ENCODE data around the gene OPRD1.
"Not testable (repeated sequence)": the region's sequence is repeated elsewhere in the genome, so short reads cannot be mapped to it uniquely, and the experiment has no call there.

The OPRD1 gene

GRCh38 chr1:28803051-28803450, 8.9 kb upstream of the OPRD1 start:
- DNase-seq, result no peak

- DNase-seq, result no peak
Measured at GRCh38 chr1:28803662-28804061, 8.3 kb upstream of the OPRD1 start.

DNA sequence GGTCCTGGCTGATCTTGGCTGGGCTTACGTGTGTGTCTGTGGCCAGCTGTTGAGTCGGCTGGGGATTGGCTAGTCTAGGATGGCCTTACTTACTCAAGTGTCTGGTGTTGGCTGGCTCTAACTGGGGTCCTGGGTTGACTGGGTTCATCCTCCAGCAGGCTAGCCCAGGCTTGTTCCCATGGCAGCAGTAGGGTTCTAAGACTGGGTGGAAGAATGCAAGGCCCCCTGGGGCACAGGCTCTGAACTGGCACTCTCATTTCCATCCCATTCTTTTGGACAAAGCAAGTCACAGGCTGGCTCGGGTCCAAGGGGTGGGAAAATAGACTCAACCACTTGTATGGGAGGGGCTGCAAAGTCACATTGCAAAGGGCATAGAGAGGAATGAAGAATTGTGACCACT, 7.9 kb upstream of the OPRD1 start:
- no peak for DNase-seq

DNA sequence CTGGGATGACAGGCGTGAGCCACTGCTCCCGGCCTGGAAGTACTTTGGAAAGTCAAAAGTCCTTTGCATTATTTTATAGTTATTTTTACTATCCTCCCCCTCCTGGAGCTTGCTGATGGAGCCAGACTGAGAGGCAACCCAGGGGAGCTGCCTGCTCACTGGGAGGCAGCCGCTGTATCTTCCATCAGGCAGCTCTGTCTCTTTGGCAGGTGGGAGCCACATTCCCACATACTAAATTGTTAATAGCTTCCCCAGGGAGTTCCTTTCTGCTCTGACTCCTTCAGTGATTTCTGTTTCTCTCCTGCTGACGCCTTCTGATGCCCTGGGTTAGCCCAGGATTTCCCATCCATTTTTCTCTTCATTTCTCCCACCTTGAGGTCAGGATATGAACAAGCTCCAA, 4.9 kb upstream of the OPRD1 start:
- DNase-seq, result no peak

DNA sequence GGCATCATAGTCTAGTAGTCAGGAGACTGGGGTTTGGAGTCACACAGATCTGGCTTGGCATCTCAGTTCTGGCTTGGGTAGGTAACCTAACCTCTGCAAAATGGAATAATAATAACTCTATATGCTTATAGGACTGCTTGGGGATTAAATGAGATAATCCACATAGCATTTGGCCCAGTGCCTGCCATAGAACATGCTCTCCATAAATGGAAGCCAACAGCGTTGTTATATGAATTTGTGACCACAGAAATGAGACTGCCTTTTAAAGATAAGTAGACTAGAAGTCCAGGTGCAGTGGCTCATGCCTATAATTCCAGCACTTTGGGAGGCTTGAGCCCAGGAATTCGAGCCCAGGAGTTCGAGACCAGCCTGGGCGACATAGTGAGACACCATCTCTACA, 4.0 kb upstream of the OPRD1 start:
- no peak for DNase-seq

DNA sequence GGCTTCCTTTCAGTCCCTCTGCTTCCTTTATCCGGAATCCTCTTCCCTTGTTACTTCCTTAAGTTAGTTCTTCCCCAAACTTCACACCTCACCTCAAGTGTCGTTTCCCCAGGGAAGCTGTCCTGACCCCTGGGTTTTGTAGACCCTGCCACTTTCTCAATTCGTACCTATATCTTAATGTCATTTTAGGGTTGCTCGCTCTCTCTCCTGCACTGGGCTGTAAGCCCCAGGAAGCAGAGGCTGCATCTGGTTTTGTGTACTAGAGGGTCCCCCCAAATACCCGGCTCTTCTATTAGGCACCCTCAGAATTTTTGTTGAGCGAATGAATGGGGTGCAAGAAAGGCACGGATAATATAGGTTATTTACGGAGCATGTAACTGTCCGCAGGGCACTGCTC, 603 bp upstream of the OPRD1 start:
- no peak for DNase-seq

GRCh38 chr1:28812669-28813468, 899 bp downstream of the OPRD1 start:
- no peak for DNase-seq

DNA sequence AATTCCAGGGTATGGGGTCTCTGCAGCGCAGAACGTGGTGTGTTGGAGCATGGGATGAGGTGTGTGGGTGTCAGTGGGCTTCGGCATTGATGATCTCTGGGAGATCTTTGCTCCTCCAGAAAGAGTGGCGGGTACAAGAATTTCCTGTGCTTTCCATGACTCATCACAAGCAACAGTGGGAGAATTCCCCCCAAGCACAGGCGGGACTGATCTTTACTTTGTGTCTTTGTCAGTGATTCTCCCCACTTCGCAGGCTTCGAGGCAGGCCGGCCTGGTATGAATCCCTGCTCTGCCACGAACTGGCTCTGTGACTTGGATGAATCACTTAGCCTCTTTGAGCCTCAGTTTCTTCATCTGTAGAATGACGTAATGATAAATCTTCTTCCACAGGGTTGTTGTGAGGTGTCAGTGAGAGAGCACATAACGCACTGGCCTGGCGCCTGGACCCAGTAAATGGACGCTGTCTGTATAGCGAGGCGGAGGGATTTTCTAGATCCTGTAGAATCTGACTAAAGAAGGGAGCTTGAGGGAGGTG, 2.0 kb downstream of the OPRD1 start:
- DNase-seq, result no peak

DNA sequence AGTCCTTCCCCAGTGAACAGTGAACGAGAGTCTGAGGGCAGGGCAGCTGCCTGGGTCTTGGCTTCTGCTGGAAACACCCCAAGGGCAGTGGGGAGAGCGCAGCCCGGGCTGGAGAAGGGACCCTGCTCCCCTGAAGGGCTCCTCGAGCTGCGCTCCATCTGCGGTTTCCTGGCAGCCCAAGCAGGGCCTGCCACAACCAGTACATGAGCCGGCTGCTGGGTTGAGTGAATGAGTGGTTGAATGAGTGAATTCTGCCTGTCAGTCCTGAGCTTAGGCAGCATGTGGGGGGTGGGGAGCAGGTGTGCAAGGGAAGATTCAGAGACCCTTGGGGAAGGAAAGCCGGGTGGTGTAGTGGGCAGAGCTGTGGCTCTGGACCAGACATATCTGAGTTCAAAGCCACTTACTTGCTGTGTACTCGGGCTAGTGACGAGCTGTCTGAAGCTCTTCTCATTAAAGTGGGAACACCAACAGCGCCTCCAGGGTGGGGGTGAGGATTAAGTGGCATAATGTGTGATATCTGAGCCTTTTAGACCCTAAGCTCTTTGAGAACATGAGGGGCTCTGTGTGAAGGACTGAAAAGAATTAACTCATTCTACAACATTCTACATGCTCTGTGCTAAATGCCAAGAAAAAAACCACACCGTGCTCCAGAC, 3.7 kb downstream of the OPRD1 start:
- DNase-seq, result no peak

- no peak for DNase-seq
Measured at GRCh38 chr1:28817133-28817532, 5.2 kb downstream of the OPRD1 start.

- no peak for DNase-seq
Measured at GRCh38 chr1:28819020-28819419, 7.0 kb downstream of the OPRD1 start.

GRCh38 chr1:28822799-28823198, 10.8 kb downstream of the OPRD1 start:
- no peak for DNase-seq

DNA sequence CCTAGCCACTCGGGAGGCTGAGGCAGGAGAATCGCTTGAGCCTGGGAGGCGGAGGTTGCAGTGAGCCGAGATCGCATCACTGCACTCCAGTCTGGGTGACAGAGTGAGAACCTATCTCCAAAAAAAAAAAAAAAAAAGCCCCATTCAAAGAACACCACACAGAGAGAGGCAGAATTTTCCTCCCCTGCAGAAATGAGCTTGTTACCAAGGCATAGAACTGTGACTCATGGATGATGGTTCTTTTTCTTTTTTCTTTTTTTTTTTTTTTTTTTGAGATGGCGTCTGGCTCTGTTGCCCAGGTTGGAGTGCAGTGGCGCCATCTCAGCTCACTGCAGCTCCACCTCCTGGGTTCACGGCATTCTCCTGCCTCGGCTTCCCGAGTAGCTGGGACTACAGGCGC, 12.1 kb downstream of the OPRD1 start:
- not testable (repeated sequence) for DNase-seq

- not testable (repeated sequence) for DNase-seq
Measured at GRCh38 chr1:28828227-28828858, 16.4 kb downstream of the OPRD1 start.

- no peak for DNase-seq
Measured at GRCh38 chr1:28830814-28831213, 18.8 kb downstream of the OPRD1 start.

GRCh38 chr1:28832966-28833365, 21.0 kb downstream of the OPRD1 start:
- no peak for DNase-seq

GRCh38 chr1:28833381-28833780, 21.4 kb downstream of the OPRD1 start:
- DNase-seq, result no peak

DNA sequence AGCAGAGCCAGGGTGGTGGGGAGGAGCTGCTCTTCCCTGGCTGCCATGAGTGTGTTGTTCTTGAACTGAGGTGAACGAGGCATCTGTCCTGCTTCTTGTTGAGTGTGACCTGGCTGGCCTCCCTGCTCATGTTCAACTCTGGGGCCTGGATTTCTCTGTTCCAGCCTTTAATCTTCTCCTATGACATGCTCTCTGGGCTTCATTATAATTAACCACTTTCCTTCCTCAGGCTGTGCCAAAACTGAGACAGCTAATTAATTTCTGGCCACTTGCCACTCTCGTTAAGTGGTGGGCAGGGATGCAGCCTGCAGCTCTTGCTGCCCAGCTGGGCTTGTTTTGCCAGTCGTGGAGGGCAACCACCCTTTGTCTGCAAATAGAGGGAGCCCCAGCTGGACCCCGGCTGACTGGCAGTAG, 23.3 kb downstream of the OPRD1 start:
- no peak for DNase-seq

DNA sequence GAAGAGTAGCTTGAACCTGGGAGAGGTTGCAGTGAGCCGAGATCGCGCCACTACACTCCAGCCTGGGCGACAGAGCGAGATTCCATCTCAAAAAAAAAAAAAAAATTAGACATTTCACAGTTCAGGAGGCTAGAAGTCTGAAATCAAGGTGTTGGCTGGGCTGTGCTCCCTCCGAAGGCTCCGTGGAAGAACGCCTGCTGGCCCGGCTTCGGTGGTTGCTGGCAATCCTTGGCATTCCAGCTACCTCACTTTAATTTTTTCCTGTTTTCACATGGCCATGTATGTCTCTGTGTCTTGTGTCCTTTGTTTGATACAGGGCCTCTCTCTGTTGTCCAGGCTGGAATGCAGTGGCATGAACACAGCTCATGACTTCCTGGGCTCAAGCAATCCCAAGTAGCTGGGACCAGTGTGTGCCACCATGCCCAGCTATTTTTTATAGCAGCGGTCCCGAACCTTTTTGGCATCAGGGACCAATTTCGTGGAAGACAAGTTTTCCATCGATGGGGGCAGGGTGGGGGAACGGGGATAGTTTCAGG, 24.5 kb downstream of the OPRD1 start:
- DNase-seq, result no peak

- DNase-seq, result no peak
Measured at GRCh38 chr1:28840928-28841544, 29.1 kb downstream of the OPRD1 start.

GRCh38 chr1:28845786-28846543, 34.0 kb downstream of the OPRD1 start:
- no peak for DNase-seq

- DNase-seq, result not testable (repeated sequence)
Measured at GRCh38 chr1:28847207-28847606, 35.2 kb downstream of the OPRD1 start.

Data from activated effector memory CD4-positive, alpha-beta T cell treated with Interleukin-2 at 50 U/mL for 16 hours (primary cell).